NCI-H345 treated with DMSO at 0.1 percent for 48 hours (cell line): ENCODE results near the gene ZNF740.
"Not testable (repeated sequence)": the region's sequence is repeated elsewhere in the genome, so short reads cannot be mapped to it uniquely, and the experiment has no call there.

Experiments used
- DNase-seq: peaks from one replicate; lab custom pipeline; 2025; ENCODE audit not compliant: unreplicated experiment; lab: John Stamatoyannopoulos, UW

Gene ZNF740

DNA sequence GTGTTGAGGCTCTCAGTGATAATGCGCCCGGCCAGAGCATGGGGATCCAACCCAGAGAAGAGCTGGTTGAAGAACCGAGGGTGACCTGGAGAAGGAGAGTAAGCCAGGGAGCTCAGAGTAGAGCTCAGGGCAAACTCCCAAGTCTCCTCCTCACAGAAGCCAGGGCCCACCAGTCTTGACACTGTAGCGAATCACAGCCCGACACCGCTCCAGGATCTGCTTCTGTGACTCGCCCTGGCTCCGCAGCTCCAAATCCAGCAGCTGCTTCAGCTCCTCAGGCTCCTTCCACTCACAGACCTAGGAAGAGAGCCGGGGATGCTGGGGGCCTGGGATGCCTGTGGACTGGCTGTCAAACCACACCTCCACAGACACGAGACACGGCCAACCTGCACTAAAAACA, 8.2 kb upstream of the ZNF740 start:
- no peak for DNase-seq

- no peak for DNase-seq
These were observed 7.3 kb upstream of the ZNF740 start for GRCh38 chr12:53173085-53173715.

GRCh38 chr12:53174881-53175491, 5.5 kb upstream of the ZNF740 start:
- DNase-seq: peak; percentile 95

- no peak for DNase-seq
These were observed 3.8 kb upstream of the ZNF740 start for GRCh38 chr12:53176750-53177149.

GRCh38 chr12:53177447-53177846, 3.1 kb upstream of the ZNF740 start:
- not testable (repeated sequence) for DNase-seq

- DNase-seq: not testable (repeated sequence)
These were observed 1.7 kb upstream of the ZNF740 start for GRCh38 chr12:53178803-53179202.

DNA sequence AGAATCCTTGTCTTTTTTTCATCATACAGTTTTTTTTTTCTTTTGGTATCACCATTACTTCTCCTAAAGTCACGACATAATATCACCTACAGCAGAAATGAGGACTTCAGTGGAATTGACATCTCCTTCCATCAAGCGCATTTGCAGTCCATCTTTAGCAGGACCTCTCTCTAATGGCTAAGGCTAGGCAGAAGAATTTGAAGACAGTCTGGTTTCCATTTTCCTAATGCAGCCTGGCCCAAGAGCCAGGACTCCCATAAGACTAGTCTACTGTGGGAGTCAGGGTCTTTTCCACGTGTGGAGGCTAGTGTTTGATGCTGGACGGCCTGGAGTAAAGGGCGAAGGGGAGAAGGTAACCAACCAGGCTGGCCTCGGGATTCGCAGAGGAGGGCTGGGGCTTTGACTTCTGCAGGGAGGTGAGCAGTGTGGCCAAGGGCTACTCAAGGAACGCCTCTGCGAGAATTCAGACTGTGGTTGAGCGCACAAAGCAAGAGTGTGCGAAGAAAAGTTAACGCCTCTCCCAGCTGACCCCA, 769 bp upstream of the ZNF740 start:
- DNase-seq: no peak

GRCh38 chr12:53180931-53181645, 566 bp downstream of the ZNF740 start:
- DNase-seq: peak; percentile 57

- no peak for DNase-seq
These were observed 1.4 kb downstream of the ZNF740 start for GRCh38 chr12:53181935-53182334.

- DNase-seq: peak; percentile 6
These were observed 2.4 kb downstream of the ZNF740 start for GRCh38 chr12:53182903-53183302.

- no peak for DNase-seq
These were observed 4.3 kb downstream of the ZNF740 start for GRCh38 chr12:53184828-53185227.

GRCh38 chr12:53185582-53186153, 5.1 kb downstream of the ZNF740 start:
- no peak for DNase-seq

- no peak for DNase-seq
These were observed 6.2 kb downstream of the ZNF740 start for GRCh38 chr12:53186745-53187144.

- DNase-seq: no peak
These were observed 6.8 kb downstream of the ZNF740 start for GRCh38 chr12:53187145-53187899.

DNA sequence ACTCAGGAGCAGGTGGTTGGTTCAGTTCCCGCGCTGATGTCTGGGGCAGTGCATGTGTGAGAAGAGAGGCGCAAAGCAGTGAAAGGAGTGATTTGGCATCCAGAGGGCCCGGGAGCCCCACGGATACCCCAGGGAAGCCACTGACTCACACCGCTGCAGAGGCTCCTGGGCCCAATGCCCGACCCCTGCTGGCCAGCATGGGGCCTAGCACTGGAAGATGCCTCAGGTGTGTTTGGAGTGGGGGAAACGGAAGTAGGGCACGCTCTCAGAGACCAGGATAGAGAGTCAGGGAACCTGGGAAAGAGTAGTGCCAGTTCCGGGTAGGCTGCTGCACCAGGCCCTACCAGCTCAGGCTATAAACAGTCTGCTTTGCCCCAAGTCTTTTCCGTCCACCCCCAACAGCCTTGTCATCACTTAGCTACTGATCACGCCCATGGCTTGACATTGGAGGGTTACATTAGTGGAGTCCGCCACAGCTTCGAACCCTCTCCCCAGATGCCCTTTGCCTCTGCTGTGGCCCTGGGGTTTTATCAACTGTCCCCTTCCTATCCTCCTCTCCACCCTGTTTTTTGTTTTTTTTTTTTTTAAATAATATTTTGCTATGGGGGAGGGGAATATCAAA, 9.7 kb downstream of the ZNF740 start:
- no peak for DNase-seq

DNA sequence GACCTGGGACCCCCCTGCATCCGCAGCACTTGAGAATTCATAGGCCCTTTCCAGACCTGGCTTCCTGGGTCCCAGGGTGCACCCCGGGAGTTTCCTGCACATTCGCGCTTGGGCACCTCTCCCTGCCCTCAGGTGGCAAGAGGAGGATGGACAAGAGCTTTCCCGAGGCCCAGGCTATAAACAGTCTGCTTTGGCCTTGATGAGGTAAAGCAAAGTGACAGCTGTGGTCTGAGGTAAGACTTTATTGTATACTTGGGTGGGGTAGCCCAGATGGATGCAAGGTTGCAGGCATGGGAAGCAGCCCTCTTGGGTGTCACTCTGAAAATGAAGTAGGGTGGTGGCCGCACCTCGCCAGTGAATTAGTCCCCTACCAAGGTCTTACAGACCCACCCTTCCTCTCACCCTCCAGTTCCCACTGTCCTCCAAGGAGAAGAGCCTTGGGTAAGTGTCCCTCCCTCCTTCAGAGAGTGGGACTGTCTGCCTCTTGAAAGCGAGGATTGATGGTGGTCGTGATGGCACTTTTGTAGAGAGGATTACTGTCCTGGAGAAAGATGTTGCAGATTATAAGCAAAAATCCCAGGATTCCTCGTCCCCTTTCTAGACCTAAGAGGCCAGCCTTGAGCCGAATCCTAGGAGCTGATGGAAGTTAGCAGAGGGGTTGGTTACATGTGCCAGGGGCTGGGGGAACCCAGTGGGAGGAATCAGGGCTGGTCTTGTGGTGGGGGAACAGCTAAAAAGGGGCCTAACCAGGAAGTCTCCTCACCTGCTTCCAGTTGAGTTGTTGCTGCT, 10.8 kb downstream of the ZNF740 start:
- DNase-seq: no peak

DNA sequence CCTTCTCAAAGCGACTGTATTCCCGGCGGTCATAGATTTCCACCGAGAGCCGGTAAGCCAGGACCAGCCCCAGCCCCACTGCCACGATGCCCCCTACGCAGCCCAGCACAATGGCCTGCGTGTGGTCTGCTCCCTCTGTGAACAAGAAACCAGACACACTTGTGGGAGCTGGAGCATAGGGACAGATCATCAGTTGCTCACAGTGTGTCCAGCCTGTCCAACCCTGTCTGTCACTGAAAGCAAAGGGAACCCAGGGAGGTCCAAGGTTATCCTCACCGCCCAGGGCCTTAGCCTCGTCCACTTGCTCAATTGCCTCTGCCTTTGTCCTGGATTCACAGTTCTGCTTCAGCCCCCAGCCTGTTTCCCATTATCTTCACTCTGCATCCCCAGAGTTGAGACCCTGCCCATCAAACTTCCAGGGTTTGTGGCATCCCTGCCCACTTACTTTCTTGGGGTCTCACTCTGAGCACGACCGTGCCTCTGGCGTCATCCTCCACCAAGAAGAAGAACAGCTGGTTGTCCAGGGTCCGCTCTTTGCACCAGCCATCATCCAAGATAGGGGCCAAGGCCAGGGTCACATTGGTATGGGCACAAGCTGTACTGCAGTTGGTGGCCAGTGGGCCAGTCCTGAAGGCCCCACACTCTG, 11.5 kb downstream of the ZNF740 start:
- no peak for DNase-seq

DNA sequence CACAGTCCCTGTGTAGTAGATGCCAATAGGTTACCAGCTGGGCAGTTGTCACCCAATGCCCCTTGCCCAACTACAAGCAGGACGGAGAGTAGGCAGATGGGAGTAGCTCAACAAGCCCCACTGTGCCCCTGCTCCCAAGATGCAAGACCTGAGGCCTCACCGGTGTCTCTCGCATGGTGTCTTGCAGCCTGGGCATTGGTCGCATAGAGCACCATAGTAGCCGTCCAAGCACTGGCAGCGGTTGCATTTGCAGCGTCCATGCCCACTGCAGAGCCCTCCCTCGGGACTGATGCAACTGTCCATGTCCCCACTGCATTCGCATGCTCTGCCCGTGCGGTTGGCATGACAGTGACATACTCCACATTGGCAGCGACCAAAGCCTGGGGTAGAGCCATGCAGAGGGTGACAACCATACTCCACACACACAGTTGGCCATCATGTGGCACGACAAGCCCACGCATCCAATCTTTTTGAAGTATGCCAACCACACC, 12.1 kb downstream of the ZNF740 start:
- no peak for DNase-seq

DNA sequence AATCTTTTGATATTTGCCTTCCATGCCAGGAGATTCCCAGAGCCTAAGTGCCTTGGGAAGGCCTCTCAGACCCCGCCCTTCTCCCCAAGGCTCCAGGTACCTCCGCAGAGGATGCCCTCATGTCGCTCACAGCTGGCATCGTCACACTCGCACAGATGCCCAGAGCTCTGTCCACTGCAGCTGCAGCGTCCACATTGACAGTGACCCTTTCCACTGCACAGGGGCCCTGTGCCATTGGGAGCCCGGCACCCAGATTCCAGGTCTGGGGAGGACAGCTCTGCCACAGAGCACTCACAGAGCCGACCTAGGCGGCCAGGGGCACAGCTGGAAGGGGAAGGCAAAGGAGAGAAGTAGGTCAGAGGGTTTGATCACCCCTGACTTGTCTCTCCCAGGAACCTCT, 12.5 kb downstream of the ZNF740 start:
- DNase-seq: no peak
